ENCODE measurements around the gene SMIM32.

Gene SMIM32

GRCh38 chr5:136230176-136230575 lies 37.2 kb upstream of the SMIM32 start:
- TF ChIP-seq ZFX (IDR thresholded peaks at IDR 0.05) (no peak), CTCF (conservative IDR thresholded peaks at IDR 0.05) (no peak)
- H3K27ac ChIP-seq = no peak overlapping the region

- TF ChIP-seq ZFX (IDR thresholded peaks at IDR 0.05) (no peak), CTCF (conservative IDR thresholded peaks at IDR 0.05) (no peak)
- H3K27ac ChIP-seq = no peak overlapping the region
Measured at GRCh38 chr5:136228136-136228757, 35.3 kb upstream of the SMIM32 start.

GRCh38 chr5:136226401-136226800 lies 33.4 kb upstream of the SMIM32 start:
- no peak overlapping the region for H3K27ac ChIP-seq
- TF ChIP-seq ZFX (IDR thresholded peaks at IDR 0.05) (no peak), CTCF (conservative IDR thresholded peaks at IDR 0.05) (no peak)

- peak overlapping the region; percentile 42; the same call in 1 of the 2 replicates for H3K27ac ChIP-seq
- no peak for TF ChIP-seq ZFX (IDR thresholded peaks at IDR 0.05)
- no peak for TF ChIP-seq CTCF (conservative IDR thresholded peaks at IDR 0.05)
Measured at GRCh38 chr5:136225796-136226195, 32.8 kb upstream of the SMIM32 start.

- no peak overlapping the region for H3K27ac ChIP-seq
- TF ChIP-seq CTCF (conservative IDR thresholded peaks at IDR 0.05) = no peak
- no peak for TF ChIP-seq ZFX (IDR thresholded peaks at IDR 0.05)
Measured at GRCh38 chr5:136222580-136223235, 29.7 kb upstream of the SMIM32 start.

- no peak overlapping the region for H3K27ac ChIP-seq
- TF ChIP-seq CTCF (conservative IDR thresholded peaks at IDR 0.05) (no peak), ZFX (IDR thresholded peaks at IDR 0.05) (no peak)
Measured at GRCh38 chr5:136221340-136221739, 28.4 kb upstream of the SMIM32 start.

GRCh38 chr5:136216230-136216629 lies 23.3 kb upstream of the SMIM32 start:
- TF ChIP-seq ZFX (IDR thresholded peaks at IDR 0.05) = no peak
- H3K27ac ChIP-seq = no peak overlapping the region

- no peak overlapping the region for H3K27ac ChIP-seq
- TF ChIP-seq CTCF (conservative IDR thresholded peaks at IDR 0.05) (no peak), ZFX (IDR thresholded peaks at IDR 0.05) (no peak)
Measured at GRCh38 chr5:136215812-136216211, 22.9 kb upstream of the SMIM32 start.
